NCI-H226 (cell line): ENCODE results near the gene LYST.
"Not testable (repeated sequence)": the region's sequence is repeated elsewhere in the genome, so short reads cannot be mapped to it uniquely, and the experiment has no call there.

Experiments used
- DNase-seq: peaks from one replicate; pipeline ENCODE4 v3.0.0-alpha.2; 2015

The LYST gene

DNA sequence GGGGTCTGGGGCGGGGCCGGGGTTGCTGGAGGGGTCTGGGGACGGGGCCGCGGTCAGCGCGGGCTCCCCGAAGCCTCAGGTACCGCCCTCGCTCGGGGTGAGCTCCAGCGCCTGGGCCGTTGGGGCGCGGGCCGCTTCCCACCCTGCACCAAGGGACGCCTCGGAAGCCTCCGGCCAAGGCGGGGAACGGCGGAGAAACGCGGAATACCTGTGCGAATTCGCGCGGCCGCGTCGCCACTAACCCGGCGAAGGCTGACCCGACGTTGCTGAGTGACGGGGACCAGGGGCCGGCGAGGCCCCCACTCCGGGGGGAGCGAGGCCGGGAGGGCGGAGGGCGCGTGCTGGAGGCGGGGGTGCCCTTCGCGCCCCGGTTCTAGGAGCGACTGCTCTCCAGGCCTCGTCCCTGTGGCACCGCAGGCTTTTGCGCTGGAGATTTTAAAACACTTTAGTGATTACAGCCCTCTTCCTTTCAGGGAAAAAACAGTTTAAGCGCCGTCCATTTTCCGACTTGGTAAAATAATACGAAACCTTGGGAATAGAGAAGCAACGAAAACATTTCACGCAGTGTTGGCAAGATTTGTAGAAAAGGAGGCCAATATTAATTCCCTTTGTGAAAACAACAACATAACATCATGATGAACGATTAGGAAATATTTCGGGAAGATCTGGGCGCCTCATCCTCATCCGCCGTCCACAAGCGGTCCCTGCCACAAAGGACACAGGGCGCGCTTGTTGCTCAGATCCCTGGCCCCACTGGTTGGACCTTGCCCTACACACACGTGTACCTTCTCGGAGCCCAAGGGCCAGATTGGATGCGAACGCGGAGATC, 216.2 kb downstream of the LYST start:
- no peak for DNase-seq

DNA sequence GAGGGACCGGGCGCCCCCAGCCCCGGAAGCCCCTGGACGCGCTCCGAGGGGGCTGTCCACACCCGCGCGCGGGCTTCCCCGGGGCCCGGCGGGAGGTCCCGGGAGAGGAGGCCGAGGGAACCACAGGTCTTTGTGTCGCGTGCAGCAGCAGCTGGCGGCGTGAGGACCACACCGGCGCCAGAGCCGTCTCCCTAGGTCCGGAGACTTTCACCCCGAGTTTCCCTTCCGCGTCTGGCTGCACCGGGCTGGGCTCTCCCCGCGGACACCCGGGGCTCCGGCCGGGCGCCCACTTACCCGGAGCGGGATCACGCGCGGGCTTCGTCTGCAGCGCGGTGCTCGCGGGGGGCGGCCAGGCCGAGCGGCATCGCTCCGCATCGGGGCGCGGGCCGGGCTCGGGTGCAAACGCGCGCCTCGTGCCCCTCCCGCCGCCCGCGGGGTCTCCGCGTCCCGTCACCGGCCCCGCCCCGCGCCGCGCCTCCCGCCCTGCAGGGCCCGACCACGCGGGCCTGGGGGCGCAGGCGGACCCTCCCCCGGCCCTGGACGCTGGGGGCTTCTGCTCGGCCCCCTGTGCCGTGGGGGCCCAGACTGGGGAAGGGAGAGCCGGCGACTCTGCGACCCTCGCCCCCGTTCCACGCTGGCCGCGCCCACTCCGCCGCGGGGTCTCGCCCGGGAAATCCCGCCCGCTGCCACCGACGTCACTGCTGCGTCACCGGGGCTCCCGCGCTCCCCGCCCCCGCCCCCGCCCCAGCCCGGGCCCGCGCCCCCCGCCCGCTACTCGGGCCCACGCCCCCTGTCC, 217.1 kb downstream of the LYST start, which contains the start of gene GNG4:
Gene GNG4, minus strand, starts transcription at position 417 of the 796 bp plus-strand sequence. CDS start 65,946 bp downstream, outside the sequence.
- no peak for DNase-seq

DNA sequence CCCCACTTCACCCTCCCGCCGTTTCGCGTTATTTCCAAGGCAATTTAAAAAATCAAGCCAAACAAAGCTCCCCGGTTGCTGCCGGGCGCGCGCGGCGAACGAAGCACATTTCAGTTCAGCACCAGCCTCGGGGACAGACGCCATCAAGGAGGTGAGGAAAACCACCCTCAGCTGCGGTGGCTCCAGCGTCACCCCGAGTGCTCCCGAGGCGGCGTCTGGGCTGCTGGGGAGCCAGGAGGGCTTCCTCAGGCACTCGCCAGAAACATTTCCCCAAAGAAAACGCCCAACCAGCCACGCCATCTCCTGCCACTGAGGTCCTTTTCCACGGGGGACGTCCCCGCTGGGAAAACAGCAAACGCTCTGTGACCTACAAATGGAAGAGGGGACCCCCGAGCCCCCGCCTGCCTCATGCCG, 217.7 kb downstream of the LYST start:
- no peak for DNase-seq

DNA sequence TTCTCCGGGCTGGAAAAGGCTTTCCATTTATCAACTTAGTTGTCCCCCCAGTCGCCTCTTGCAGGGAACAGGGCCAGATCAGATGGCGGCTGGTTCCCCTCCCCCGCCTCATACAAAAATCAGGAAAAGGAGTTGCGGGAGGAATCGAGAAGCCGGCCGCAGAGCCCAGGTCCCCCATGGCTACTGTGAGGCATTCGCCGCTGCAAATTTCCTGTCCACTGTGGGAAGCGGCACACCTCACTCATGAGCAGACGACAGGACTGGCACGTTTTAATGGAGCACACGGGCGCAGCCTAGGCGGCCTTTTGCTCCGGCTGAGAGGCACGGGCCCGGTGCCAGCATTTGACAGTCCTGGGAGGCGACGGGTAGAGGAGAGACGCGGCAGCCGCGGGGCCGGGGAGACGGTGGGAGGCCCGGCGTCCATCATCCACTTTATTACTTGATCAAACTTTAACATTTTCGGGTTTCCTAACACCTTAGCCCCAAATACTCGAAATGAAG, 218.2 kb downstream of the LYST start:
- no peak for DNase-seq

DNA sequence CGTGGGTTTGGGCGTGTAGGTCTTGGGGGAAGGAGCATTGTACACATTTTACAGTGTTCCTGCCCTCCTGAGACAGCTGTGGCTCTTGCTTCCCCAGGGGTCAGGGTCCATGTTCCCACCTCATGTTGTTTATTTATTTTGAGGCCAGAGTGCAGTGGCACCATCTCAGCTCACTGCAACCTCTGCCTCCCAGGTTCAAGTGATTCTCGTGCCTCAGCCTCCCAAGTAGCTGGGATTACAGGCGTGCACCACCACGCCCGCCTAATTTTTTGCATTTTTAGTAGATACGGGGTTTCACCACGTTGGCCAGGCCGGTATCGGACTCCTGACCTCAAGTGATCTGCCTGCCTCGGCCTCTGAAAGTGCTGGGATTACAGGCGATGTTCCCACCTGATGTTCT, 219.2 kb downstream of the LYST start:
- not testable (repeated sequence) for DNase-seq

DNA sequence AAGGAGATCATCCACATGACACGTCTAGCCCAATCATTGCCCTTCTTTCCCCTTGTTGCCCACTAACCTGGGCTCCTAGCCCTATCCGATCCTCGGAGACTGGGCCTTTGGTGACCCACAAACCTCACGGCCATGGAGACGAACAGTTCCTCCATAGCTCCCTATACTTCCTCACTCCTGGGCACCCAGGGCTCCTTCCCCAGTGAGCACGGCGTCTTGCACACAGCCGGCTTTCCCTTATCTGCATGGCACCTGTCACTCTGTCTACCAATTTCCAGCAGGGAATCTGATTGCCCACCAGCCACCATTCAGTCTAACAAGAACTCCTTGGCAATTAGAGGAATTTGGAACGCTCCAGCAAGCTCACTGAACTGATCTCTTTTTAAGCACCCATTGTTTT, 220.2 kb downstream of the LYST start:
- DNase-seq, result no peak

DNA sequence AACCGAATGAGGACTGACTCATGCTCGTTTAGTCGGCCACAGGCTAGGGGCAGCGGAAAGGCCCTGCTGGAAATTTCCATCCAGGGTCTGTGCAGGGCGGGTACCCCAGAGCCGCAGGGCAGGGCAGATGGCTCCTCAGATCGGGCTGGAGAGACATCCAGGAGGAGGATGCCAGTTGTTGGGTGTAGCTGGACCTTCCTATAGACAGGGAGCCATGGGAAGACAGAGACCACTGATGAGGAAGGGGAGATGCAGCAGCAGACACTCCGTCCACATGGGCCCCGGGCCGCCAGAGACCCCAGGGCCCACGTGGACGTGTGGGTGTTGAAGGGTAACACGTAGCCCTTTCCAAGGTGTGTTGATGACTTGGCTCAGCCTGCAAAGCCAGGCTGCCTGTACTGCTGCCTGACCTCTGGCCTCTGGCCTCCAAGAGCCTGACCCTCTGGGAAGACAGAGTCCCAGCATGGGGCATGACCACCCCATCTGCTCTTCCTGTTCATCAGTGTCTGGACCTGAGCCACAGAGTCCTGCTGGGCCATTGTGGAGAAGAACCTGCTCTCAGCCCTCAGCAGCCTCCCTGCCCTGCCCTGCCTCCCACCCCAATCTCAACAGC, 221.9 kb downstream of the LYST start:
- DNase-seq, result no peak

DNA sequence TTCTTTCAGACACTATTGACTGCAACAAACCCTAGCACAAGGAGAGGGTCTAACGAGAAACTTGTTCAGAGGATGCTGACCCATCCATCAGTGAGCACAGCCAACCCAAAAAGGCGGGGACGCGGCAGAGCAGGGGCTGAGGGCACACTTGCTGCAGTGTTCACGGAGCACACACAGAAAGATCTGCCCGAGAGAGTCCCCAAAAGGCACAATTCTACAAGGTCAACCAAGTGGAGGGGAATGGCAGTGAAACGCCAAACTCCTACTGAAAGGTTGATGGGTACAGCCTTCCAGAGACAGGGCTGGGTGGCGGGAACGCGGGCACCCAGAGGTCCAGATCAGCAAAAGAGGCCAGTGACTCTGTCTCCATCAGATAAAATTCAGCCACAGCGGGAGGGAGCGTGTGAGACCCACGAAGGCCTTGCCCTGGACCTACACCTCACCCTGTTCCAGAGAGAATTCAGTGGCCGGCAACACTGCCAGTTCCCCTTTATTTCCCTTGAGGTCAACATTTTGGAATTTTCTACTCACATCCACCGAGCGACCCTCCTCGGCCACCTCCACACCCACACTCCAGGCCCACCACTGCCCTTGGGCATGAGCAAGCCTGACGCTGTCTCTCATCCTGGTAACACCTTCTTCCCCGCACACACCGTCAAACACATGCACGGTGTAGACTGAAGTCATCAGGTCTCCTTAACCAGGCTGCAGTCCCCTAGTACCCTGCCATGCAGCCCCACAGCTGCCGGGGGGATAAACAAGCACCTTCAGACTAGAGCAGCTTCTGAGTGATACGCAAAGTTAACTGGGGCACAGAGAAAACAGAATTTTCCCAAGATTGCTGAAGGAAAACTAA, 222.6 kb downstream of the LYST start:
- no peak for DNase-seq

DNA sequence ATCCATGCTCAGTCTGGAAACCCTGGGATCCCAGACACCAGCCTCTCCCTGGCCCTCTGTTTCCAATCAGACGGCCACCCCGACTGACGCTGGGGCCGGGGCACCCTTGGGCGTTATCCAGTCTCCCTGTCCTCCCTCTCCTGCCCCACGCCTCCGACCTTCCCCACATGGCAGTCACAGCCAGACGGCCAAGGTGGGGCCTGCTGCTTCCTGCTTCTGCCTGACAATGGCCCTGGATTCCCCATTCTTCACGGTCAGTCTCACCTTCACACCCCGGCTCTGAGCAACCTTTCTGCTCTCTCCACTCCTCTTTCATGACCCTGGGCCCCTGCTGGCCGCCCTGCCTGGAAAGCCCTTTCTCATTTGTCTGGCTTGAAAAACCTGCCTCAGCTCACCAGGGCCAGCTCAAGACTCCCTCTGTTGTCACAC, 223.7 kb downstream of the LYST start:
- DNase-seq, result no peak

DNA sequence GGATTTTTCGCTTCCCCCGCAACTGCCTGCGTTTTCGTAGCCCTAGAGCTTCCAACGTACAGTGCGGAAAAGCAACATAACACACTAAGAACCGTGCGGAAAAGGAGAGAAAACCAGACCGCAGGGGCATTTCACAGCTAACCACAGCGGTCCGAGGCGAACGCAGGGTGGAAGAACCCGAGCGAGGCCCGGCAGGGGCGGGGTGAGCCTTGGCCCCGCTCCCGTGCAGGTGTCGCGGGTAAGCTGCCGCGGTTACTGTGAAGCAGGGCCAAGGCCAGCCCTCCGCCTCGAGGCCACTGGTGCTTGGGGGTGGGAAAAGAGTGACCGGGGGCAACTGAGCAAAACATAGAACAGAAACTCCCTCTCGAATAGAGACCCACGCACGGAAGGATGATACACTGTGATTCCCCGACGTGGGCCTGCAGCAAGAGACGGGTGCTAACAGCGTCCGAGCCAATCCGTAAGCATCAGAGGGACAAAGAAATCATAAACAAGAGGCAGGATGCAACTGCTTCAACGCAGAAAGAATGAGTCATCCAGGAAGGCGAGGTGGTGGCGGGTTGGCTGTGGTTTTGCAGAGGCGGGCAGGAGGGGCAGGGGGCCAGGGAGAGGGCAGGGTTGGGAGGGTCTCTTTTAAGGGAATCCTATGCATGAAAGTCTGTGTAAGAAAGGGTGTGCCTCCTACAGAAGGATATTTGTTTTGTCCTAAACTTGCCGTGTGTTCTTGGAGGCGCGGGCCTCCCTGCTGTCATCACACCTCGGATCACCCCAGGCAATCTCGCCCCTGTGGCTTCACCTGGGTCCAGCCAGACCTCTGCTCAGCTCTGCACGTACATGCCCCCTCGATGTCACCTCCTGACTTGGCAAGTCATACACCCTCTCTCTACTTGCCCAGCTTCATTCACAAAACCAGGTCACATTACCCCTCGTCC, 224.4 kb downstream of the LYST start:
- no peak for DNase-seq

DNA sequence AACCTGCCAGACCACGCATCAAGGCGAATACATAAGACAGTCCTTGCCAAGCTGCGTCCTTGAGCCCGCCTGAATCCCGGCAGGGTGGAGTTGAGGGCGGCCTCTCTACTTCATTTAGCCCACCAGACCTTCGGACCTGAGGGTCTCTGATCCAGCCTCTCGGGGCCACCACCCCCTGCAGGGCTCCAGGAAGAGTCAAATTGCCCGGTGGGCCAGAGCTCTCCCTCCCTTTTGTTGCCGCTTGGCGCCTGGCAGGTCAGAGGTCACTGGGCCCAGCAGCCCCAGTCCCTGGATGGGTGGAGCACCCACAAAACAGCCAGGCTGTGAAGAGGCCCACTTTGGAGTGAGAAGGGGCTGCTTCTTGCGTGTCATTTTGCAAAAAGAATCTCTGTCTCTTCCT, 226.1 kb downstream of the LYST start:
- DNase-seq, result no peak

DNA sequence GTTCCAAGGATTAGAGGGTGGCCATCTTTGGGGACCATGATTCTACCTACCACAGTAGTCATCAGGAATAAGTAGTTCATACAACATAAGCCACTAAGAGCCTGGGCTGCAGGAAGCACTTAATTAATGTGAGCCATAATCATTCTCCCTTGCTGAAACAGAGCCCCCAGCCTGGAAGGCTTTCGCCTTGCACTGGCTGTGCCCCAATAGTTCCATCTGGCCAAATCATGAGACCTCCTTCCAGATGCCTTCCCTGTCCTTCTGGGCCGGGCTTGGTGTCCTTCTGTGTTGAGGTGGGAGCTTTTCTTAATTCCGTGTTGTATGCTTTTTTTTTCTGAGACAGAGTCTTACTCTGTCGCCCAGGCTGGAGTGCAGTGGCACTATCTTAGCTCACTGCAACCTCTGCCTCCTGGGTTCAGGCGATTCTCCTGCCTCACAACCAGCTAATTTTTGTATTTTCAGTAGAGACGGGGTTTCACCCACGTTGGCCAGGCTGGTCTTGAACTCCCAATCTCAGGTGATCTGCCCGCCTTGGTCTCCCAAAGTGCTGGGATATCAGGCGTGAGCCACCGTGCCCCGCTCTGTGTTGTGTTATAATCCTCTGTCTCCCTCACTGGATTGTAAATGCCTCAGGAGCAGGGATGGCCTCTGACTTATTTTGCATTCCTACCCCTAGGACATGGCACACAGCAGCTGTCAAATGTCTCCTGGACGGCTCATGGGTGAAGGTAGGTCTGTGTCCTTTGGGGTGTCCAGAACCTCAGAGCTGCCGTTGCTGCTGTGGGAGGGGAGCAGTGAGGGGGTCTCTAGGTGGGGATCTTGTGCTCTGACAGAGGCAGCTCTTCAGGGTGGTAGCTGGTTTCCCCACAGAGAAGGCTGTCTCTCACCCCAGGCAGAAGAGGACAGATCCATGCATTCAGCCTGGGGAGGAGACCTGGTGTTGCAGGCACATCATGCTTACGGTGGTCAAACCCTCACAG, 227.2 kb downstream of the LYST start:
- DNase-seq, result no peak

DNA sequence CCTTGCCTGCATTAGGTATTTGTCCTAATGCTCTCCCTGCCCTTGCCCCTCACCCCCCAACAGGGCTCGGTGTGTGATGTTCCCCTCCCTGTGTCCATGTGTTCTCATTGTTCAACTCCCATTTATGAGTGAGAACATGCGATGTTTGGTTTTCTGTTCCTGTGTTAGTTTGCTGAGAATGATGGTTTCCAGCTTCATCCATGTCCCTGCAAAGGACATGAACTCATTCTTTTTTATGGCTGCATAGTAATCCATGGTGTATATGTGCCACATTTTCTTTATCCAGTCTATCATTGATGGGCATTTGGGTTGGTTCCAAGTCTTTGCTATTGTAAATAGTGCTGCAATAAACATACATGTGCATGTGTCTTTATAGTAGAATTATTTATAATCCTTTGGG, 228.1 kb downstream of the LYST start:
- not testable (repeated sequence) for DNase-seq

DNA sequence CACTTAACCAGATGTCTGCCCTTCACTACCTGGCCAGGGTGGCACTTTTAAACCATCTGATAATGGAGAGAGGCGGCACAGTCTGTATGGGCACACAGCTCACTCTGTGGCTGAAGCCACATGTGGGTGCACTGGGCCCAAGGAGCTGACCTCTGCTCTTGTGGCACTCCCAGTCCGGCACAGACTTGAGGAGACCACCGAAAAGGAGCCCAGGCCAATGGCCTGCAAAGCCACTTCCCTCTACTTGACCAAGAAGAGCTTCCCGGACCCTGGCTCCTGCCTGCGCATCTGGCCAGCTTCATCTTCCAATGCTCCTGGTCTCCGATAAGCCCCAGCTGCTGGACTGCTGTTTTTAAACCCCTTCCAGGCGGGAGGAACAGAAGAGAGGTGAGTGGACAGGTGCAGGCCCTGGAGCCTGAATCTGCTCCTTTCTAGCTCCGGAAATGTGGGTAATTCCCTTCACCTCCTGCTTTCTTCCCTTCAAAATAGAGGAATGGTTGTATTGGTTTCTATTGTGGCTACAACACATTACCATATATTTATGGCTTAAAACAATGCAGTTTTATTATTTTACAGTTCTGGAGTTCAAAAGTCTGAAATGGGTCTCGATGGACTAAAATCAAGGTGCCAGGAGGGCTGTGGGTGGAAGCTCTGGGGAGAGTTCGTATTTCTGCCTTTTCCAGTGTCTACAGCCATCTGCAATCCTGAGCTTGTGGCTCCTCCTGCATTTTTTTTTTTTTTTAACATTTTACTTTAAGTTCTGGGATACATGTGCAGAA, 228.8 kb downstream of the LYST start:
- DNase-seq, result no peak

DNA sequence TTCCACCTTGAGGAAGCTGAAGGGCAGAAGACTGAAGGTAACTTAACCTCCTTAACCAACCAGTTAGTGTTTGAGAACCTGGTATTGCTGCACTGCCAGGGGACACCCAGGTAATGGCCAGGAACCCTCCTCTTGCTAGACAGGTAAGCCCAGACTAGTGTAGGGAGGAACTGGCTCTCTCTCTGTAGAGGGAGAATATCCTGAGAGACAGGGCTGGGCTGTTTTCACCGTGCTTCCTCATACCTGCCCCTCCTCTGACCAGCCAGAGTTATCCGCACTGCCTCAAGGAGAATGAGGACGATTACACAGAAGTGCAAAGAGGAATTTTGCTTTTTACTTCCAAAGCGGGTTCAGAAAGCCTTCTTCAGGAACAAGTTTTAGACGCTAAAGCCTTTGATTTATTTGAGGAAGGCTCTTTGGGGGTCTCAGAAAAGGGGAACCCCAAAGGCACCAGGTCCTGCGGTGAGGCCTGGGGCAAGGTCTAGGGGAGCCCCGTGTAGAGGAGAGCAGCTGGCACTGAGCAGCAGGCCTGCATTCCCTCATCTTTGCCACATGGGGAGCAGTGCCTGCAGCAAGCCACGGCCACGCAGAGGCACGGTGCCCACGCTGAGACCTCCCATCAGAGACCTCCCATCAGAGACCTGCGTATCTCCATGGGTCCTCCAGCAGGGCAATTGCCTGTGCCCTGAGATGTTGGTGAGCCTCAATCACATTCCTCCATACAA, 230.6 kb downstream of the LYST start:
- no peak for DNase-seq

DNA sequence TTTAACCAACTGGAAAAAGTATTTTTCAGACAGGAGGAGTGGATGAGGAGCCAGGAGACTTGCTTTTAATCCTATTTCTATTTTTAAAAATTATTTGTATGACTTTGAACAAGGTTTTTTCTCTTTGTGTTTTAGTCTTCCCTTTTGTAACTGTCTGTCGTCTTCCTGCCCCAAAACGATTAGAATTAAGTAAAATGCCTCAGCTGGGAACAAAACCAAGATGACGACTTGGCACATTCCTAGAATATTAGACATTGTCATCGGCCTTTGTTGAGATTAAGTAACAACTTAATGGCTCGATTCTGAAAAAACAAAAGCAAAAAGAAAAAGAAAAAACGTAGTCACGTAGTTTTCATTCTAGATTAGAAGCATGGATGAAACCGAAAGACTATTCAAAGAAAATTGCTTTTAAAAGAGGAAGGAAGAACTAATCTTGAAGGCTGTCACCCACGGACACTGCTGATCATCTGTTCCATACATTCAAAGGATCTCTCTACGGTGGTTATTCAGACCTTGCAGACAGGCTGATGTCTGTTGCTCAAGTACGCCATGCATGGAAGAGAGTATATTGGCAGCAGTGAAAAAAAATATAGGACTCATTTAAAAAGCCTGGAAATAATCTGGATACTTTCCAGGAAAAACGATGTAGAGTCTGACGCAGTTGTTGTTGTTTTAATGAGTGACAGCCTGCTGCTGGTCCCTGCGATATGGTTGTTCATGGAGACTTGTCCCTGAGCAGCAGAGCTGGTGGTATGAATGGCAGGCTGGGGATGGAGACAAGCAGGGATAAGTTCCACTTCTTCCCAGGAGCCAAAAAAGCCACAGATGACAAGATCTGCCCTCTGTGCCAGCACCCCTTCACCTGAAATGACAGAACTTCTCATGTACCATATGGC, 234.0 kb downstream of the LYST start:
- no peak for DNase-seq

DNA sequence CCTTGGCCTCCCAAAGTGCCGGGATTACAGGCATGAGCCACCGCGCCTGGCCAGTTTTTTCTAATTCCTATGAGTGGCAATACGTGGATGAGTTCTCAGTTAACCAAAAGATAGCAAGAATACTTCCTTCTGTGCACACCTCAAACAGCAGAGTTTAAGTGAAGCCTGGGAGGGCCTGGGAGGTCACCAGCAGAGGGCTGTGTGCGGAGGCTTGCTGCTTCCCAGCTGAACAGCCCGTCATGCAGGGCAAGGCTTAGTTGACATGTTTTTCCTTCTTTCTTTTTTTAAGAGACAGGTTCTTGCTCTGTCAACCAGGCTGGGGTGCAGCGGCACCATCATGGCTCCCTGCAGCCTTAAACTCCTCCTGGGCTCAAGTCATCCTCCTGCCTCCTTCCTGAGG, 234.9 kb downstream of the LYST start:
- no peak for DNase-seq
